NCI-H2227 treated with DMSO at 0.1 percent for 48 hours (cell line): ENCODE measurements around the gene NPHS1.
"Not testable (repeated sequence)": the region's sequence is repeated elsewhere in the genome, so short reads cannot be mapped to it uniquely, and the experiment has no call there.

Source experiments
- DNase-seq: peaks from one replicate; lab custom pipeline; 2025; lab: John Stamatoyannopoulos, UW

NPHS1 gene

GRCh38 chr19:35812220-35813042 is 39.9 kb downstream of the NPHS1 start, which contains the start of gene PRODH2:
Gene PRODH2 (minus strand): TSS chr19:35812845. CDS start chr19:35812805, 40 bp downstream.
- DNase-seq, result no peak

DNA sequence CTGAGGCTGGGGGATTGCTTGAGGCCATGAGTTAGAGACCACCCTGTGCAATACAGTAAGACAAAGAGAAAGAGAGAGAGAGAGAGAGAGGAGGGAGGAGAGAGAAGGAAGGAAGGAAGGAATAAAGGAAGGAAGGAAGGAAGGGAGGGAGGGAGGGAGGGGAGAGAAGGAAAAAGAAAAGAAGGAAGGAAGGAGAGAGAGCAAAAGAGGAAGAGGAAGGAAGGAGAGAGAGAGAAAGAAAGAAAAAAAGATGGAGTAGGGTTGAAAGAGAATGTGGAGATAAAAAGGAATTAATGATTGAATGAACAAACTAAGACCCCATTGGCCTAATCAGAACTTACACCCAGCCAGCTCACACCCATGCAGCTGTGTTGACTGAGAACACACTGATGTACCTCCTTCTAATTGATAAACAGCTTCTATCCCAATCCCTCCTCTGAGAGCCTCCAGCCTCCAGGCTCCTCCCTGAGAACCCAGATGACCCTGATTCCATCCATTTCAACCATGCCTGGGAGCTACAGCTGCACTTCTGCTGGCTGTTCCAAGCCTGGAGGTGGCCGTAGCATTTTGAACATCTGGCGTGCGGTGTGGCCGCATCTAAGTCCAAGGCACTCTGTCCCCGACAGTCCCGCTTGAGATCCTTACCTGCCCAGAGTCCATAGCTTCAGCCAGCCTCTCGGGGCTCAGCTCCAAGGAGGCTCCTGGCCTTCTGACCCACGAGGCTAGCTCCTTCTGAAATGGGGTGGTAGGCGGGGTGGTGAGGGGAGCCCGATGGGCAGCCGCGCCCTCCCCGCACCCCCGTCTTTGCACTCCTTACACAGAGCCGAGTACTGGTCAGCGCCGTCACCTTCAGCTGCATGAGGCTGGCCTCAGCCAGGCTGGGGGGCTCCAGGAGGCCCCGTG is 40.7 kb downstream of the NPHS1 start:
- DNase-seq, result no peak

DNA sequence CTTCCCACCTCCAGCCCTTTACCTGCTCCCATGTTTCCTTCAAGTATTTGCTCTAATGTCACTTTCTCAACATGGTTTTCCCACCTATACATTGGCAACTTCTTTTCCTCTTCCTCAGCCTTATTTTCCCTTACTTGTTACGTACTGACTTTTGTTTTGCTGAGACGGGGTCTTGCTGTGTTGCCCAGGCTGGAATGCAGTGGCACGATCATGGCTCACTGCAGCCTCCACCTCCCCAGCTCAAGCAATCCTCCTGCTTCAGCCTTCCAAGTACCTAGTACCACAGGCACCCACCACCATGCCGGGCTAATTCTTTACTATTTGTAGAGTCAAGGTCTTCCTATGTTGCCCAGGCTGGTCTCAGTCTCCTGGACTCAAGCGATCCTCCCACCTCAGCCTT is 44.7 kb downstream of the NPHS1 start:
- DNase-seq, result no peak

DNA sequence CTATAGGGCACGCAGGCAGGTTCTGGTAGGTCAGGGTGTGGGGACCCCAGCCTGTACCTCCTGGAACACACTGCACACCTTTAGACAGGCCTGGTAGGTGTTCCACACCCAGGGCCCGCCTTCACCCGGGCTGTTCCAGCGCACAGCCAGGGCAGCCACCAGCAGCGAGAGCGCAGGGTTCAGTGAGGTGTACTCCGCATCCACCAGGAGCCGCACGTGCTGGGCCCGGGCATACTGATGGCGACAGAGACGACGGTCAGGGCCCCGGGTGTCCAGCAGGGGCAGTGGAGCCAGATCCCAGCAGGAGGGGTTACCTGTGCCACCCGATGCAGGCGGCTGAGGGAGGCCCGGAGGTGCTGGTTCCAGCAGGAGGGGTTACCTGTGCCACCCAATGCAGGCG is 45.7 kb downstream of the NPHS1 start:
- DNase-seq, result no peak

DNA sequence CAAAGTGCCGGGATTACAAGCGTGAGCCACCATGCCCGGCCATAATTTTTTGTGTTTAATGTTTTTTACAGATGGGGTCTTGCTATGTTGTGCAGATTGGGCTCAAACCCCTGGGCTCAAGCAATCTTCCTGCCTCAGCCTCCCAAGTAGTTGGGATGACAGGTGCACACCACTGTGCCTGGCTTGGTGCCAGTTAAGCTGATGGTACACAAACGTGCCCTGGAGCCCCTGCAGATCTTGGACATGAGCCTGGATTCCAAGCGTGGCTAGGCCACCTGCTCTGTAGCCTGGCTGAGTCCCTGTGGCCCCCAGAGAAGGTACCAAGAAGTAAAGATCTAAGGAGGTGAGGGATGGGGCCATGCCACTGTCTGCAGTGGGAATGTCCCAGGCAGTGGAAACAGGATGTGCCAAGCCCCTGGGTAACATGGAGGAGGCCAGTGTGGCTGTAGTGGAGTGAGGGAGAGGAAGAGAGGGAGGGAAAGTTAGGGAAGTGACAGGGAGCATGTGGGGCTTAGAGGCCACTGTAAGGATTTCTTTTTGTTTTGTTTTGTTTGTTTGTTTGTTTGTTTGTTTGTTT is 46.7 kb downstream of the NPHS1 start:
- no peak for DNase-seq

DNA sequence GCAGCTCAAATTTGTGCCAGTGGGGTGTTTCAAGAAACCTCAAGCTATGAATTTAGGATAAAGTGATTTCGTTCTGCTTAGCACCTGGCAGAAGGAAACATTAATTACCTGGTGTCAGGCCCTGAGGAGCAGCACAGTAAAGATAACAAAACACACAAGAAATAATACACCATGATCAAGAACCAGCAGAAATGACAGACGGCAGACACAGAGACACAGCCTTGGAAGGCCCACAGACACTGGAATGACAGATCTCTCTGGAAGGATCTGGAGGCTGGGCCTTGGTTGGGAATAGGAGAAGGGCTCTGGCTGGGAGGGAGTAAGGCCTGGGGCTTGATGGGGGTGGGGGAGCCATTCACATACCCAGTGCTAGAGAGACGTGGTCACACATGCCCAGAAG is 50.5 kb downstream of the NPHS1 start:
- no peak for DNase-seq

DNA sequence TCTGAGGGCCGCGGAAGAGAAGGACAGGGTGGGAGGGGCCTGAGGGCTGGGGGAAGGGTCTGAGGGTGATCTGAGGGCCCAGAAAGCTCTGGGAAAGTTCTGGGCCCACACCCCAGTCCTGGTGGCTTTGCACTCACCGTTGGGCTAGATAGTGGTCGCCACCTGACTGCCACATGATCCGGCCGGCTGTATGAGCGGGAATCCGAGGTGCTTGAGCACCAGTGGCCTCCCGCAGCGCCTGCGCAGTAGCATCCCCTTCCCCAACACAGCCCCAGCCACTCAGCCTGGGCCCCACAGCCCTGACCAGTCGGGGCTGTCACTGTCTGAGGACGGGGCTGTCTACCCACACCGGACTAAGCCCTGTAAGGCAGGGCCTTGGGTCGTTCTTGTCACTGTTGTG is 54.6 kb downstream of the NPHS1 start:
- no peak for DNase-seq

DNA sequence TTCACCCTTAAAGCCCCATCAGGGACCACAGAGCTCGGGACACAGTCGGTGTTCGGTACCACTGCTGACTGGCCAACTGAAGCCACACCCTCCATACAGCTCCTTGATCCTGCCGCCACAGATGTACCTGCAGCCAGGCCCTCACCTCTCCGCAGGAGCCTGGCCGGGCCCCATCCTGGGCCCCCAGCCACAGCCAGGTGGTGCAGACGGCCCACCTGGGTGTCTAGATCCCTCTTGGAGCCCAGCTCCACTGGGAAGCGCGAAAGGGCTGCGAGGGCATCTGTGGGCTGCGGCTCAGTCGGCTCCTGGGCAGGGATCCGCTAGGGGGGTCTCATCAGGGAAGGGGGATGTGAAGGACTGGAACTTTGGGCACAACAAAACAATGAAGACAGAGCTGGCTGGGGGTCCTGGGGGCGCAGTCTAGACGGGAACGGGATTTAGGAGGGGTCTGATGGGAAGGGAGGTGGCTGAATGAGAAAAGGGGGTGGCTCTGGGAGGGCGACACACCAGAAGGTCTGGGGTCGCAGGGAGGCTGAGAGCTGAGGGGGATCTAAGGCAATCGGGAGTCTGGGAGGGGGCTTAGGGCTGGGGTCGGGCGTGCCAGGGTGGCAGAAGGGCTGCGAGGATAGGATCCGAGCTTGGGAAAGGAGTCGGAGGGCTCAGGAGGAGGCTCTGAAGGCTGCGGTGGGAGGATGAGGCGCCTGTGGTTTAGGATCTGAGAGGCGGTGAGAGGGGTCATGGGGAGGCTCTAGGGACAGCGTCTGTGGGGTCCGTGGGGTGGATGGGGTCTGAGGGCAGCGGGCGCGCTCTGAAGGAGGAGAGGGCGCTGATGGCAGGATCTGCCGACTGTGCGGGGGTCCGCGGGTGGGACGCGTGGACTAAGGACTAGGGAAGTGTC is 55.4 kb downstream of the NPHS1 start:
- DNase-seq, result no peak

- DNase-seq, result not testable (repeated sequence)
Observed at GRCh38 chr19:35795564-35795963, 56.7 kb downstream of the NPHS1 start.

GRCh38 chr19:35793381-35794165 is 58.7 kb downstream of the NPHS1 start:
- DNase-seq, result no peak

GRCh38 chr19:35792888-35793287 is 59.4 kb downstream of the NPHS1 start:
- no peak for DNase-seq

DNA sequence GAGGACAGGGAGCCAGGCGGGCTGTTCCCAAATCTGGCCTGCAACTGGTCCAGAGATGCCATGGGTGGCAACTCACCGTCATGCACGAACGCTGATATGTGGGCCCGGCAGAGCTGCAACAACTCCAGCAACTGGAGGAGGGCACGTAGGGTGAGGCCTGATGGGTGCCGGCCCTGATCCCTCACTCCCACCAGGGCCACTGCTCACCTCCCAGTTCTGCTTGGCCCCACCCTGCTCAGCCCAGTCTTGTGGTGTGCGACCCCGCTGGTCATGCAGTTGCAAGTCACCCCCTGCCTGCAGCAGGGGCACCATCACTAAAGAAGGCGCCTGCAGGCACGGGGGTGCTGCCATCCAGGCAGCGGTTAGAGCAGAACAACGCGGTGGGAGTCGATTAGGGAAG is 60.0 kb downstream of the NPHS1 start:
- no peak for DNase-seq

DNA sequence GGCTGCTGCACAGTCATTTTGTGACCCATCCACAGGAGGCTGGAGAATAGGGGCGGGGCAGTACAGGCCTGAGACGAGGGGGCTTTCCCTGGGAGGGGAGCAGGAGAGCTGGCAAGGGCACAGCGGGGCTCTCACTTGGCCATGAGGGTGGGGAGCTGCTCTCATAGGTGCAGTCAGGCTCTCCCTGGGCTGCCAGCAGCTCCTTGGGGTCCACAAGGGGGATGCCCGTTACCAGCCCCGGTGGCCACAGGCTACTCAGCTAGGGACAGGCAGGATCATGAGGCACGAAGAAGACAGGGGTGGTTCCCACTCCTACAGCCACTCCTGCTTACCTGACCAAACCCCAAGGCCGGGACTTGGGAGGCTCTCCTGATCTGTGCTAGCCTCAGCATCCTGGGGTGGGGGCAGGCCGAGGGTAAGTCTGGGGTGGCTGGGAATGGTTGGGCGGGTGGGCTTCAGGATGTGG is 60.5 kb downstream of the NPHS1 start:
- DNase-seq, result no peak

DNA sequence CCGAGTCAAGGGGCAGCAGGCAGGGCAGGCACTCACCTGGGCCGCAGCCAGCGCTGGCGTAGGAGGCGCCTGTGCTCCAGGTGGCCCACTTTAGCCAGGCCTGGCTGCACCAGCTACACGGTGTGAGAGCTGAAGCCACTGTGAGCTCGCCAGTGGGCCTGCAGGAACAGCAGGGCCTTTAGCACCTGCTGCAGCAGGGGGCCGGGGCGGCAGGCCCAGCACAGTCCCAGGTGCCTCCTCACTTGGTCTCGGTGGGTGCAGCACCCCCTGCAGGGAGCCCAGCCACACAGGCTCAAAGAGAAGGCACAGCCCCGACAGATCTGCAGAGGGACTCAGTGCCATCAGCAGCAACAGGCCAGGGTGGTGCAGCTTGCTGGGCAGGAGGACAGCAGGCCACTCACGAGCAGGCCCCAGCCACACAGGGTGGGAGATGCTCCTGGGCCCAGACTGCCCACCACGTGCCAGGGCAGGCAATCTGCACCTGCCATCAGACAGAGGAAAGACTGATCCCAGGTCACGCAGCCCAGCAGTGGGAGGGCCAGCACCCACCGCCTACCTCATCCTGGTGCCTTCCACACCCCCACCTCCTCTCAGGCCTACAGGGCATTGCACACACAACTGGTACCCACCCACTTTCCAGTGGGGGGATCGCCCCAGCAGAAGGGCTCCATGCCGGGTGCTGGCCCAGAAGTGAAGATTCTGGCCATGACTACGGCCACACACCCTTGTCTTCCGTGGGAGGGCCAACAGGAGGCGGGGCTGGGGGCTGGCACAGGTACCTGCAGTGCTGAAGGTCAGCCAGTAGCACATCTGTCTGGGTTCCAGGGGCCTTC is 61.1 kb downstream of the NPHS1 start:
- DNase-seq, result no peak

DNA sequence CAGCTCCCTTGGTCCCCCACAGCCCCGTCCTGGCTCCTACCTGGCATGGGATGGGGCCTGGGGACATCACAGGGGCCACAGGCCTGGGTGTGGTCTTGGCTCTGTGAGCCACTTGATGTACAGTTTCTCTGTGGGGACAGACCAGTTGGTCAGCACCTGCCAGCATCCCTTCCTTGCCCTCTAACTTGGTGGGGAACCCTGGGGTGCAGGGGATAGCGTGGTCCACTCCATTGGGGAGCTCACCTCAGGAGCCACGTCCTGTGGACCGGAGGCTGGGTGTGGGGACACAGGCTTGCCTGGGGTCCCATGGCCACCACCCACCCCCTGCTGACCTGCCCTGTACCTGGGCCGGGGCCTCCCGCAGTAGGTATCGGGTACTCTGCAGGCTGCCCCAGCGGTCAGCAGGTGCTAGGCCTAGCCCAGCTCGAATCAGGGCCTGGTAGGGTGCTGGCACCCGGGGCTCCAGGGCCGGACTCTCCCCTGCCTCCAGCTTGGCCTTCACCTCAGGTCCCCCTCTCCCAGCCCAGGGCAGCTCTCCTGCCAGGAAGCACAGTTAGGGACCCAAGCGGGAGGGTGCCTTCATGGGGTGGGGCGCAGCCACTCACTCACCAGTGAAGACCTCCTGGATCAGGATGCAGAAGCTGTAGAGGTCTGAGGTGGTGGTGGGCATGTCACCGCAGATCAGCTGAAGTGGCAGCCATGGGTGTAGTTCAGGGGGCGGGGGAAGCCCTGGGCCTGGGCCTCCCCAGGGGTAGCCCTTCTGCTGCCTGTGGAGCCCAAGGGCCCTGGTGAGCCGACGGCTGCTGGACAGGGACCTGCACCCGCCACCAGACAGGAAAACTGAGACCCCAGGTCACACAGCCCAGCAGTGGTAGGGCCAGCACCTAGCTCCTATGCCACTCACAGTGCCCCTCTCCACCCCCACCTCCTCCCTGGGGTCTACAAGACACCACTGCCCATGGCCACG is 62.0 kb downstream of the NPHS1 start:
- no peak for DNase-seq

- DNase-seq, result no peak
Observed at GRCh38 chr19:35789195-35789977, 62.9 kb downstream of the NPHS1 start.

- DNase-seq, result no peak
Observed at GRCh38 chr19:35788205-35788960, 63.9 kb downstream of the NPHS1 start.
